Left ventricle myocardium inferior (tissue), 1 donor: ENCODE results near the gene EDARADD. TPM values are rescaled to one million over a fixed set of nuclear protein-coding genes. Genes with fewer than 3 reads are reported as not detected.

ENCODE experiments used
- DNase-seq: peaks from one replicate; pipeline ENCODE4 v3.0.0-alpha.2; 2020
- H3K27ac ChIP-seq: fragments of 200-600 bp; replicated peaks from 2 replicates; pipeline ENCODE4 v1.8.0; 2021
- H3K27me3 ChIP-seq: fragments of 200-600 bp; 2 replicates; pipeline ENCODE4 v1.8.0; 2021; ENCODE audit warnings: low read depth
- H3K36me3 ChIP-seq: fragments of 200-600 bp; 2 replicates; pipeline ENCODE4 v1.8.0; 2021
- H3K4me1 ChIP-seq: fragments of 200-600 bp; 2 replicates; pipeline ENCODE4 v1.8.0; 2021
- H3K4me3 ChIP-seq: fragments of 200-600 bp; 2 replicates; pipeline ENCODE4 v1.8.0; 2021; ENCODE audit warnings: mild to moderate bottlenecking, moderate library complexity
- H3K9me3 ChIP-seq: fragments of 200-600 bp; replicated peaks from 2 replicates; pipeline ENCODE4 v1.8.0; 2021
- intact Hi-C: fragments of 100-400 bp; cut with micrococcal nuclease; formaldehyde crosslinking; loops from one replicate; pipeline ENCODE4 v1.11.0; 2022
- total RNA-seq: library from RNA; stranded (reverse); fragmentation: NEBNext Ultra II Directional; extraction: Animal tissue kit (Norgen Biotek cat#: 25700); gene quantifications from one replicate; pipeline ENCODE4 v1.2.1, GENCODE V29; 2021
- TF ChIP-seq, protein P1 (sequence below): fragments of 200-600 bp; IDR thresholded peaks from 2 replicates; pipeline ENCODE4 v1.8.0; 2021; ENCODE audit warnings: antibody characterized with exemption, mild to moderate bottlenecking, borderline replicate concordance
- donor health status: DM: no; HTN: yes; CAD: no; lungs with severe emphysema.

EDARADD gene
- total RNA-seq, 1 donor from 2014 or later: 1.4 TPM

DNA sequence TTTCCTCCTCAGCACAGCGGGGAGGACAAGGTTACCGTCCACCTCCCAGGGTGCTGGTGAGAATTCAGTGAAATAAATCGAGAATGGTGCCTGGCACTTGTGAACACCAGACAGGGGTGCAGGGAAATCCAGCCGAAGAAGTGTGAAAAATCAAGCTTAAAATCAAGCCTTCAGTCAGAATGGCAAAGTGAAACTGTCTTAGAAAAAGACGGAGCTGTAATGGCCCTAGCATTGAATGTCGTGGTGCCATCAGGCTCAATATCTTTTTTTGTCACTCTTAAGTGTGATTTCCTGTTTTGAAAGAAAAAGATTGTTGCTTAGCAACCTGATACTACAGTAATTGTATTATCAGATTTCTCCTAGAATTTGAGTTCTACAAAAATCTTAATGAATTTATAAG, 22.1 kb downstream of the EDARADD start:
- intact Hi-C loops: no loop called here
- no peaks in the 10 kb centered on the region for H3K27me3 ChIP-seq
- no peaks in the 10 kb centered on the region for H3K4me1 ChIP-seq
- no peak overlapping the region for H3K27ac ChIP-seq
- H3K4me3 ChIP-seq: no peak overlapping the region
- no peak for DNase-seq
- no peaks in the 10 kb centered on the region for H3K9me3 ChIP-seq
- no peaks in the 10 kb centered on the region for H3K36me3 ChIP-seq
- TF ChIP-seq, protein P1, sequence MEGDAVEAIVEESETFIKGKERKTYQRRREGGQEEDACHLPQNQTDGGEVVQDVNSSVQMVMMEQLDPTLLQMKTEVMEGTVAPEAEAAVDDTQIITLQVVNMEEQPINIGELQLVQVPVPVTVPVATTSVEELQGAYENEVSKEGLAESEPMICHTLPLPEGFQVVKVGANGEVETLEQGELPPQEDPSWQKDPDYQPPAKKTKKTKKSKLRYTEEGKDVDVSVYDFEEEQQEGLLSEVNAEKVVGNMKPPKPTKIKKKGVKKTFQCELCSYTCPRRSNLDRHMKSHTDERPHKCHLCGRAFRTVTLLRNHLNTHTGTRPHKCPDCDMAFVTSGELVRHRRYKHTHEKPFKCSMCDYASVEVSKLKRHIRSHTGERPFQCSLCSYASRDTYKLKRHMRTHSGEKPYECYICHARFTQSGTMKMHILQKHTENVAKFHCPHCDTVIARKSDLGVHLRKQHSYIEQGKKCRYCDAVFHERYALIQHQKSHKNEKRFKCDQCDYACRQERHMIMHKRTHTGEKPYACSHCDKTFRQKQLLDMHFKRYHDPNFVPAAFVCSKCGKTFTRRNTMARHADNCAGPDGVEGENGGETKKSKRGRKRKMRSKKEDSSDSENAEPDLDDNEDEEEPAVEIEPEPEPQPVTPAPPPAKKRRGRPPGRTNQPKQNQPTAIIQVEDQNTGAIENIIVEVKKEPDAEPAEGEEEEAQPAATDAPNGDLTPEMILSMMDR: no peak

DNA sequence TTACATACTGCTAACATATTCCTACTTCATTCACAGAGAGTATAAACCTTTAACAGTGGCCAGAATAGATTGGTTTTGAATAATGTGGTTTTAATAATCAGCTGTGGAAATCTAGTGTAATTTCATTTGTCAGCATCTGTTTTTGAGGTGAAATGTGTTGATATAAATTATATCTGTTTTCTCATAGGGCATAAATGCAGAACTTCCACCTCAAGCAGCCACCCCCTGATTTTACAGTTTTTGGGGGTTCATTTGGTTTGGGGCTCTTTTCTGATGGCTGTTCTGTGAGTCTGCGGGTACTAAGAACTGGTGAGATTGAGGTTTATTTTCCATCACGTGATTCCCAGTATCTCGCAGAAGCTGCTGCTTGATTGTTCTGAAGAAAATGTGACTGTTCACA, 23.2 kb downstream of the EDARADD start:
- TF ChIP-seq, protein P1: no peak

DNA sequence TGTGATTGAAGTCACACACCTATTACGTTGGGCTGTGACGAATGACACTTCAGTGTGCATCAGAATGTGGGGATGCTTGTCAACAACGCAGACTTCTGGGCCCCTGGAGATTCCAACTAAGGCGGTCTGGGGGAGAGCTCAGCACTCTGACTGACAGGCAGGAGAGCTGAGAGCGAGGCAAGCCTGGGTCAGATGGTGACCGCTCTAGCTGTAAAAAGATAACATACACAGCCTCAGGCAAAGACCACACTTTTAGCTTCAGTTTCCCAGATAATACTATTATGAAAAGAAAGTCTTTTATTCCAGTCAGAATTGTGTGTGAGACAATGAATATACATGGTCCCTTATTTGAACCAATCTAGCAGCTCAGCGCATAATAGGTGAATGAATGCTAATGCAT, 25.4 kb downstream of the EDARADD start:
- Histone ChIP-seq H3K9me3 (no peaks in the 10 kb centered on the region), H3K4me3 (no peak overlapping the region), H3K27me3 (no peaks in the 10 kb centered on the region), H3K4me1 (no peaks in the 10 kb centered on the region), H3K36me3 (no peaks in the 10 kb centered on the region), H3K27ac (no peak overlapping the region)
- no peak for DNase-seq
- TF ChIP-seq, protein P1: no peak
- intact Hi-C loops: no loop called here

More for the DNA sequence above, 23.2 kb downstream of the EDARADD start:
- Histone ChIP-seq H3K9me3 (no peaks in the 10 kb centered on the region), H3K36me3 (no peaks in the 10 kb centered on the region), H3K4me3 (no peak overlapping the region), H3K27ac (no peak overlapping the region), H3K4me1 (no peaks in the 10 kb centered on the region), H3K27me3 (no peaks in the 10 kb centered on the region)
- no peak for DNase-seq
- intact Hi-C loops: no loop called here

DNA sequence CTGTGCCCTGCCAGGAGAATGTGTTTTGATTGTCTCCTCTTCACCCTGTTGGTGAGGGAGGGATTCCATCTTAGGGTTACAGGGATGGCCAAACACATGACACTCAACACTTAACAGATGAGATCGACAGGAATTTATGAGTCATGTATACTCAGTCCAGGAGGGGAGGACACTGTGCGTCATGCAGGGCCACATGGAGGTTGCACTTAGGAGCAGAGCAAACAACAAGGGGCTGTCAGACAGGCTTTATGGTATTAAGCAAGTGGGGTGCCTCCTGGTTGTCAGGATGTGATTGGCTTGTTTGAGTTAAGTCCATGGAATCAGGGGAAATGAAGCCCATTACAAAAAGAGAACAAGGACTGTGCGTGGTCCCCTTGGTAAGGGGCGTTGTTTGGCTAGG, 26.9 kb downstream of the EDARADD start:
- no peaks in the 10 kb centered on the region for H3K27me3 ChIP-seq
- no peak overlapping the region for H3K4me3 ChIP-seq
- DNase-seq: no peak
- intact Hi-C loops: no loop called here
- no peak overlapping the region for H3K27ac ChIP-seq
- H3K9me3 ChIP-seq: no peaks in the 10 kb centered on the region
- TF ChIP-seq, protein P1: no peak
- no peaks in the 10 kb centered on the region for H3K36me3 ChIP-seq
- H3K4me1 ChIP-seq: no peaks in the 10 kb centered on the region

DNA sequence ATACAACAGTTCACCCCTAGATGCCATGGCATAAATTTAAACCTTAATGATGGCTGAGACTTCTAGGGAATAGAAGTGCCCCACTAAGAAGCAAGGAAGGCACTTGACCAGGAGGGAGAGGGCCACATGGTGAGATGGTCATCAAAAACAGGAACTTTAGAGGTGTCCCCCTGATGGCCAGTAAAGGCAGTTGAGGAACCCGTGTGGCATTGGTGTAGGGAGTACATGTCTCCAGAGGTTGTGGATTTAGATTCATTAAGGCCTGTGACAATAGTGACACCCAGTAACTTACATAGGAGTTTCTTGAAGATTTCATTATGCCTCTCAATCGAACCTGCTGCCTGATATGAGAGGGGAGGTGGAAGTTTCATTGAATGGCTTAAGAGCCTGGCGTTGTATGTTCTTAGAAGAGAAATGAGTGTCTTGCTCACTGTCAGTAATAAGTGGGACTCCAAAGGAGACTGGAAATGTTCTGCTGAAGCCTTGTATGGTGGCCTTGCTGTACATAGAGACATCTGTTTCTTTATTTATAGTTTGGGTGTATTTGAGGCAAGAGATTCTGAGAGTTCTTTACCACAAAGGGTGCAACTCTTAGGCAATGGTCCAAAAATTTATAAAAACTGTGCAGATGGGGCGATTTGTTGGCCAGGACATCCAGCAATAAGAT, 27.9 kb downstream of the EDARADD start:
- DNase-seq: no peak
- no peaks in the 10 kb centered on the region for H3K36me3 ChIP-seq
- intact Hi-C loops: no loop called here
- no peaks in the 10 kb centered on the region for H3K4me1 ChIP-seq
- no peak overlapping the region for H3K27ac ChIP-seq
- no peaks in the 10 kb centered on the region for H3K9me3 ChIP-seq
- no peaks in the 10 kb centered on the region for H3K27me3 ChIP-seq
- H3K4me3 ChIP-seq: no peak overlapping the region
- TF ChIP-seq, protein P1: no peak
